HG03060 (cell line): ENCODE results near the gene KIFC3.

Experiments used
- ATAC-seq: cut with Tn5 transposase; IDR thresholded peaks from one replicate; pipeline ENCODE4 v1.9.1; 2021; ENCODE audit warnings: low read depth, moderate number of reproducible peaks; ENCODE audit not compliant: unreplicated experiment

KIFC3 gene

GRCh38 chr16:57771141-57771785, 31.0 kb downstream of the KIFC3 start:
- ATAC-seq: no peak

DNA sequence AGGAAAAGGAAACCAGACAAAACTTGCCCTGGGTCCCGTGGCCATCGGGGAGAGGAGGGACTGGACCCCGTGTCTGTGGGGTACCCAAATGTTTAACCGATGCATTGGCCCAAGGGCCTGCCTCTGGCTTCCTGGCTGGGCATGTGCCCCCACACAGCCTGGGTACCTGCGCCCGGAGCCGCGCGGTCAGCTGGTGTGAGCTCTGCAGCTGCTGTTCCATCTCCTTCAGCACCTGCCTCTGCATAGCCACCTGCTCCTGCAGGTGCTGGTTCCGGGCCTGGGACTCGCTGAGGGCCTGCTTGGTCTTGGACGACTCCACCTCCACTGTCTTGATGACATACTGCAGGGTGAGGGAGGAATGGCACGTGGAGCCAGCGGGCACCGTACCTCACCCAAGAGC, 31.9 kb downstream of the KIFC3 start:
- no peak for ATAC-seq

- ATAC-seq: no peak
Measured at GRCh38 chr16:57769541-57770145, 32.6 kb downstream of the KIFC3 start.

DNA sequence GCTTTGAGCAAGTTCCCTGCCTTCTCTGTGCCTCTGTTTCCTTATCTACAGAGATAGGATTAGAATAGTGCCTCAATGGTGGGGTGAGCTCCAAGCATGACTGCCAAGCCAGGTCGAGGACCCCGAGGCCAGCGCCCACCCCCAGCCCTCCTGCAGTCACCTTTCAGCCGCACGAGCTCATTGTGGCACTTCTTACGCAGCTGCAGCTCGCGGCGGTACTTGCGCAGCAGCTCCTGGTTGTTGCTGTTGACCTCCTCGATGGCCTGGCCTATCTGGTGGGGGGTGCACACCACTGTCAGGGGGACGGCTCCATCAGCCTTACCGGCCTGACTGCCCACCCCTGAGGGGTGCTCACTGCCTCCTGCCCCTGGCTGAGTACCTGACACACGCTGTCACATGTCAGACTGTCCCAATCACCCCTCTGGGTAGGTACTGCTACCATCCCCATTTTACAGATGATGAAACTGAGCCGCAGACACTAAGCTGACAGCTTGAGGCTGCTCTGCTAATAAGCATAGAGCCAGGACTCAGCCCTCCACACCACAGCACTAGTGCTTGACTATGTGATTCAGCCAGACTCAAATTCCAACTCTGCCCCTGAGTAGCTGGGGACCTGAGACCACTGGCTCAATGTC, 35.5 kb downstream of the KIFC3 start:
- no peak for ATAC-seq

DNA sequence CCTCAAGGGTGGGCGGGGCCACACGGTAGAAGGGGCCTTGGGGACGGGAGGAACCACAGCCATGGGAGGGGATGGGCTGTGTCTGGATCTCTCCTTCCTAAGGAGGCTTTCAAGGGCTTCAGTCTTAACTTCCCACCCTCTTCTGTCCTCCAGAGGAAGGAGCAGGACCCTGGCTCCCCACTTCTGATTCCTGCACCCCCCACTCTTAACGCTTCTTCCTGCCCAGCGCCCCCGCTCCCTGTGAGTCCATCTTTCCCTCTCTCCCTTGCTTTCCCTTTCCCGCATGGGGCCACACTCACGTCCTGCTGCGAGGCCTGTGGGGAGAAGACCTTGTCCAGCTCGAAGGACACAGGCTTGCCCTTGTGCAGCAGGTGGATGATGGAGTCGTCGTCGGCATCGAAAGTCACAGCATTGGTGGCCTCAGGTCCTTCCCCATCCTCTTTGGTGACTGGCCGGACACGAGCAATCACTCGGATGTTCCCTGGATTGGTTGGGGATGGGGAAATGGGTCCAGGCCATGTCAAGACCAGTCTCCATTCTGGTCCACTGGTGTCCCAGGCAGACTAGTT, 37.0 kb downstream of the KIFC3 start:
- no peak for ATAC-seq

- no peak for ATAC-seq
Measured at GRCh38 chr16:57764341-57765159, 37.7 kb downstream of the KIFC3 start.

DNA sequence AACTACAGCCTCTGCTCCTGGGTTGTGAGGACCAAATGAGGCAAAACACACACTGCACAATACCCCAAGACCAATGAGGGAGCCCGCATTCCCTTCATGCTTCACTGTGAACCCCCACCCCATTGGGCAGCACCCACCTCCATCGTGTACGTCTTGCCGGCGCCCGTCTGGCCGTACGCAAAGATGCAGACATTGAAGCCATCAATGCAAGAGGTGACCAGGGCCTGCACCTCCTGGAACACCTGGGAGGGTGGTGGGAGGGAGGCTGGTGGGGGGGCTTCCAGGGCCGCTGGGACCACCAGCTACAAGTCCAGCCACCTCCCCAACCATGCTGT, 38.3 kb downstream of the KIFC3 start:
- no peak for ATAC-seq

DNA sequence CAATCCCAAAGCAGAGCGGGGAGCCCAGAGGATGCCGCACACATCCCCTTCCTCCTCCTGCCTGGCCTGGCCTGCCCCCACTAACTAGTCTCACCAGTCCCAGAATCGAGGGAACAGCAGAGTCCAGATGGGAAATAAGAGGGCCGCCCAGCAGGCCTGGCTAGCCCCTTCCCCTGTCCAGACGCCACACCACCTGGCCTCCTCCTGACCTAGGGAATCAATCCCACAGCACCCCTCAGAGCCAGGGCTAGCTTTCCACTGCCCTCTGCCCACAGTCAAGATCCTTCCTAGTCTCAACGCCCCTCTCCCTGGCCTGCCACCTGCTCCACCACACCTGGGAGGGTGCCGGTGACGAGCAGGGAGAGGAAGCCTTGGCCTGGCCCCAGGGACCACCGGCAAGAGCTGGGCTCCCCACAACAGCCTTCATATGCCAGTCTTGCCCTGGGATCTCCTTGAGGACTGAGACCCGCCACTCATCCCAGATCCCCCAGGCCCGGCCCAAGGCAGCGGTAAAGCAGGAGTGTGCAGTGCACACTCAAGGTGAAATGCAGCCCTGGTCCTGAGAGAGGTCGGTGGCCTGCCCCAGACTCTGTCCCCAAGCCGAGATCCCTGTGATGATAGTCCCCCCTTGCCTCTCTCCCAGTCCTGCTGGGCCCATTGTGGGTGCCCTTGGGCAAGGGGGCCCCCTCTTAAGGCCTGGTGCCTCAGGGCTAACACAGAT, 38.8 kb downstream of the KIFC3 start:
- ATAC-seq: no peak

DNA sequence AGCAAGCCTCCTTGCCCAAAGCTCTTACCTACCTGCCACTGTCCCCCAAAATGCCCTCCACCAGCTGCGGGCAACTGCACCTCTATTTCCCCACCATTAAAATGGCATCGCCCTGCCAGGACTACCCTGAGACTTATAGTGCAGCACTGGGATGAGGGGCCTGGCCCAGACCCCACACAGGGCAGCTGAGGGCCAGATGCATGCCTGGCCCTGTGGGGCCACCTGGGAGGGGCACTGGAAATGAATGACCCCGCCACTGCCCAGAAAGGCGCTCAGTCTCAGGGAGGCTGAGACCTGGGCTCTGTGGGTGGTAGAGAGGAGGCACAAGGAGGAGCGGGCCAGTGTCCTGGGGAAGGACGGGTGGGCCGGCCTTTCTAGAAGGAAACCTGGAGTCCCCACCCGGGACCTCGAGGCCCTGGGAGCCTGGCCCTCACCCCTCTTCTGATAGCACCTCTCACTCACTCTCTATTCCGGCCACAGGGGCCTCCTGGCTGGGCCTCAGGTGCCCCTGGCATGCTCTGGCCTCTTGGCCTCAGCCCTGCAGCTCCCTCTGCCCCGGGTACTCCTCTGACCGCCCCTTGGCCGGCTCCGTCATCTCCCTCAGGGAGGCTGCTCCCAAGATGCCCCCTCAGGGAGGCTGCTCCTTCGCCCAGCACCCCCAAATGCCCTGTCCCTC, 39.8 kb downstream of the KIFC3 start:
- ATAC-seq: no peak

GRCh38 chr16:57761957-57762356, 40.3 kb downstream of the KIFC3 start:
- ATAC-seq: no peak

GRCh38 chr16:57761301-57761700, 41.0 kb downstream of the KIFC3 start:
- ATAC-seq: no peak

DNA sequence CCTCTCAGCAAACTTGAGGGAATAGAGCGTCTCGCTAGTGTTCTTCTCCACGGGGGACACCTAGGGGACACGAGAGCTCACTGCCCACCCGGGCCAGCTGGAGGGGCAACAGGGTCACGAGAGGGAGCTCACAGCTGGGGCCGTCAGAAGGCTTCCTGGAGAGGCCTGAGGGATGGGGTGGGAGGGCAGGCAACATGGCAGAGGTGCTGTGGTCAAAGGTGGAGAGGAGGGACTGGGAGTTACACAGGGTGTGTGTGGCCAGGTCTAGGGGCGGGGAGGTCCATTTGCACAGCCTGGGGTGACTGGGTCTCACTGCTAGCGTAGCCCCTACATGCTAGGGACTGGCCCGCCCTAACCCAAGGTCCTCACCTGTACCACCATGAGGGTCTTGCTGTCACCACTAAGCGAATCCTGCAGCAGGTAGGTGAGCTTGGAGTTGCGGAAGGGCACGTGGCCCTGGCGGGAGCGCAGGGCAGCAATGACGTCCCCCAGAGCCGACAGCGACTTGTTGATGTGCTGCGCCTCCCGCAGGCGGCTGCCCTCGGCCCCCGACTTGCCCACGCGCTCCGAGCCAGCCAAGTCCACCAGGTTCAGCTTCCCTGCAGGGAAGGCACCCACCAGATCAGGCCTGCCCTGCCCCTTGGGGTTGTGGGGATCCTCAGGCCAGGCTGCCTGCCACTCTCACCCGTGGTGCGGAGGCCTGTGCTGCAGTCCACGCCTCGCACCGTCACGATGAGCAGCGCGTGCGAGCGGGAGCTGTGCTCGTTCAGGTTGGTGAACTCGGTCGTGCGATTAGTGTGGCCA, 41.7 kb downstream of the KIFC3 start:
- no peak for ATAC-seq

GRCh38 chr16:57759541-57760356, 42.5 kb downstream of the KIFC3 start:
- no peak for ATAC-seq

- no peak for ATAC-seq
Measured at GRCh38 chr16:57759131-57759530, 43.2 kb downstream of the KIFC3 start.

- no peak for ATAC-seq
Measured at GRCh38 chr16:57758331-57759117, 43.8 kb downstream of the KIFC3 start.

DNA sequence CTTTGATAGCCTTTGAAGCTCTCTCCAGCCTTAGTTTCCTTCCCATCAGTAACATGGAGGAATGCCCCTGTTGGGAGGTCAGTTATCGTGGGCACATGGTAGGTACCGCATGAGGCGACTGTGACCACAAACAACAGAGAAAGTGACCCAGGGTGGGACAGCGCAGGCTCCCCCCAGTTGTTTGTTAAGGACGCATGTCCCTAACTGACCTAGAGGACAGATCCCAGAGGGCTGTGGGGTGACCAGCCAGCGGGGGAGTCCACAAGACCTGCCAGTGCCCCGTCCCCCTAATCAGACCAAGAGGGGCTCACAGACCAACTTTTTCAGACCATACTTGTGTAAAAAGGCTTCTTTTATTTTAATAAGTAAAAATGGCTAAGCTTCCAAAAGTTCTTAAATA, 44.4 kb downstream of the KIFC3 start:
- ATAC-seq: no peak

DNA sequence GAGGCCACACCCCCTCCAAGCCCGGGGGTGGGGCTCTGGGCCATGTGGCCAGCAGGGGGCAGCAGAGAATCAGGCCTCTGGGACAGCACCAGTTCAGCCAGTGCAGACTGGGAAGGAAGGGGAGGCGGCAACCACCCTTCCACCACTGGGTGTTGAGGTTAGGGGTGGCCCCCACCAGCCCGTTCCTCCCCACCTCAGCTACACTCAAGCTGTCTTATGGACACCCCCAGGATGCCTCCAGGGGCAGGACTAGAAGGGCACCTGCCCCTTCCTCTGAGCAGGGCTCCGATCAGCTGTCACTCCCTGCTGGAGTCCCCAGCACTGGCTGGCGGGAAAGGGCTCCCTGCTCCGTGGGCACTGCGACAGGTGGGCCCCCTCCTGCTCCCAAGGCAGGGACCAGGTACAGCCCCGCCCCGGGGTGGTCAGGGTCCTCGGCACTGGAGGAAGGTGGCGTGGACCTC, 44.9 kb downstream of the KIFC3 start:
- ATAC-seq: peak; percentile 63
